ENCODE measurements around the gene ARRB2.

GRCh38 chr17:4675791-4676190 lies 34.6 kb upstream of the ARRB2 start:
- TF ChIP-seq CTCF (IDR thresholded peaks at IDR 0.05; ENCODE audit: control extremely low read depth in 1 of 3, insufficient read depth in 1 of 3, low read depth in 1 of 3, low read length in 3 of 3) (no peak), CHD1 (IDR thresholded peaks at IDR 0.05; ENCODE audit: low read depth, low read length) (no peak), BRCA1 (IDR thresholded peaks at IDR 0.05; ENCODE audit: low read depth, low read length) (no peak), KDM1A (IDR thresholded peaks at IDR 0.05; ENCODE audit: borderline replicate concordance, low read length) (no peak), RNF2 (IDR thresholded peaks at IDR 0.05; ENCODE audit: borderline replicate concordance, low read depth, low read length, missing control alignments, poor library complexity, severe bottlenecking) (no peak)

Data from H1 (cell line).